Ovary (tissue), 9 donors: ENCODE results near the gene SPAG5. TPM values are rescaled to one million over a fixed set of nuclear protein-coding genes. Genes with fewer than 3 reads are reported as not detected.

Experiments used
- DNase-seq, 5 donors: peaks; one replicate each; pipeline ENCODE4 v3.0.0-alpha.2; 2019 to 2020
- H3K27ac ChIP-seq, 2 donors: fragments of 200-600 bp; one replicate each; pipeline versions ENCODE4 v1.5.1 to v1.8.0; 2019 to 2022
- H3K27me3 ChIP-seq: fragments of 200-600 bp; one replicate; pipeline ENCODE4 v1.8.0; 2022
- H3K36me3 ChIP-seq: fragments of 200-600 bp; sonication (generic); one replicate; pipeline ENCODE4 v1.5.1; 2019
- H3K4me1 ChIP-seq: one replicate; pipeline ENCODE4 v1.8.1; 2013; ENCODE audit warnings: mild to moderate bottlenecking, moderate library complexity; ENCODE audit not compliant: insufficient read depth
- H3K4me3 ChIP-seq: fragments of 200-600 bp; sonication (generic); one replicate; pipeline ENCODE4 v1.5.1; 2017
- H3K9me3 ChIP-seq, 2 donors: fragments of 200-600 bp in 1 of 2; sonication (generic) in 1 of 2; one replicate each; pipeline versions ENCODE4 v1.5.1 to v1.8.1; 2013 to 2019; ENCODE audit warnings: mild to moderate bottlenecking in 1 of 2, moderate library complexity in 1 of 2
- EP300 ChIP-seq: sonication (generic); formaldehyde crosslinking; IDR thresholded peaks from one replicate; pipeline ENCODE4 v1.6.1; 2017; ENCODE audit warnings: antibody characterized with exemption
- POLR2A ChIP-seq: fragments of 450-650 bp; IDR thresholded peaks from one replicate; pipeline ENCODE4 v1.6.1; 2017; ENCODE audit warnings: antibody characterized with exemption, mild to moderate bottlenecking, moderate library complexity
- WGBS, 3 donors: extraction: QIAGEN DNeasy Blood & Tissue Kit in 1 of 3; methylation state at CpG; one replicate each; pipeline versions ENCODE4 v1.1.5 to v1.1.7; 2013 to 2017; 5-methylcytosine and 5-hydroxymethylcytosine counted together
- intact Hi-C, 4 donors: fragments of 100-400 bp; cut with DNase I; formaldehyde crosslinking; loops; one replicate each; pipeline versions ENCODE4 v1.11.0 to v1.15.1; 2022 to 2023
- polyA plus RNA-seq, 2 donors: library from polyadenylated mRNA; stranded (reverse); fragments of 200-250 nt in 1 of 2; fragments of 350-450 nt in 1 of 2; fragmentation: Illumina TruSeq in 1 of 2; extraction: RNeasy Lipid Tissue Mini Kit (QIAGEN cat#74804) in 1 of 2; gene quantifications; one replicate each; pipeline ENCODE4 v1.2.3, GENCODE V29; 2013 to 2014
- total RNA-seq, 7 donors: library from RNA; depleted of rRNA in 2 of 7; stranded (reverse); fragments of >200 nt in 2 of 7; fragmentation: NEBNext Ultra II Directional in 3 of 7; extraction: Animal tissue kit (Norgen Biotek cat#: 25700) in 3 of 7; gene quantifications; one replicate each; pipeline versions ENCODE4 v1.1.0 to v1.2.4, GENCODE V29; 2016 to 2023
- TF ChIP-seq, protein P1 (sequence below), 3 donors: fragments of 450-650 bp in 2 of 3; fragments of 200-600 bp in 1 of 3; IDR thresholded peaks; one replicate each; pipeline versions ENCODE4 v1.5.1 to v1.8.0; 2016 to 2022; ENCODE audit warnings: antibody characterized with exemption in 3 of 3, mild to moderate bottlenecking in 1 of 3
- donor health status: DM: no; HTN: no; CAD: no; lungs with moderate emphysema.
- donor health status: DM: no; HTN: no; CAD: no.
- donor health status: Bipolar disorder and iron deficiency.
- donor health status: DM: yes; HTN: yes; CAD: no.
- donor health status: DM: no; HTN: no; CAD: no.
- donor health status: DM: yes; HTN: yes; CAD: no.

The SPAG5 gene
- total and polyA plus RNA-seq, 9 donors = 2.1 to 5.0 (median 3.3) TPM

DNA sequence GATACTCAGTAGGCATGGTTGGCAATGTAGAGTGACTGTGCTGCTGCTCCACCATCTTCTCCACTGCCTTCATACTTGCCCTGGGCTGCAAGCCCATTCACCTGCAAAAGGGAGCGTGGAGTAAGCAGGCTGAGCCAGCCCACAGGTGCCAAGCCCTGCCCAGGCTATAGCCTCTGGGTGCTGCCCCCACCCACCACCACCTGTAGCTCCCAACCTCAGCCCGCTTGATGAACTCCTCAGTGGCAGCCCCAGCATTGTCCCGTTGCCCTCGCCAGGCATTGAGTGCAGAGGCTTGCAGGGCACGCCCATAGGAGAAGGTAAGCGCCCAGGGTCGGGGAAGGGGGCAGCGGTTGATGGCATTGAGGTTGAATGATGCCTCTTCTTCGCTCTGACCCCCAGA, 25.3 kb downstream of the SPAG5 start:
- 92 to 98% (median 95%) methylated on average over 9 of the region's 9 CpGs for WGBS, 3 donors
- Histone ChIP-seq H3K27me3 (no peaks in the 10 kb centered on the region), H3K4me3 (no peak overlapping the region), H3K36me3 (no peaks in the 10 kb centered on the region), H3K9me3 (no peaks in the 10 kb centered on the region), H3K27ac (no peak overlapping the region), H3K4me1 (peaks cover 7% of the 10 kb centered on the region)
- intact Hi-C loops = no loop called here
- TF ChIP-seq, protein P1, sequence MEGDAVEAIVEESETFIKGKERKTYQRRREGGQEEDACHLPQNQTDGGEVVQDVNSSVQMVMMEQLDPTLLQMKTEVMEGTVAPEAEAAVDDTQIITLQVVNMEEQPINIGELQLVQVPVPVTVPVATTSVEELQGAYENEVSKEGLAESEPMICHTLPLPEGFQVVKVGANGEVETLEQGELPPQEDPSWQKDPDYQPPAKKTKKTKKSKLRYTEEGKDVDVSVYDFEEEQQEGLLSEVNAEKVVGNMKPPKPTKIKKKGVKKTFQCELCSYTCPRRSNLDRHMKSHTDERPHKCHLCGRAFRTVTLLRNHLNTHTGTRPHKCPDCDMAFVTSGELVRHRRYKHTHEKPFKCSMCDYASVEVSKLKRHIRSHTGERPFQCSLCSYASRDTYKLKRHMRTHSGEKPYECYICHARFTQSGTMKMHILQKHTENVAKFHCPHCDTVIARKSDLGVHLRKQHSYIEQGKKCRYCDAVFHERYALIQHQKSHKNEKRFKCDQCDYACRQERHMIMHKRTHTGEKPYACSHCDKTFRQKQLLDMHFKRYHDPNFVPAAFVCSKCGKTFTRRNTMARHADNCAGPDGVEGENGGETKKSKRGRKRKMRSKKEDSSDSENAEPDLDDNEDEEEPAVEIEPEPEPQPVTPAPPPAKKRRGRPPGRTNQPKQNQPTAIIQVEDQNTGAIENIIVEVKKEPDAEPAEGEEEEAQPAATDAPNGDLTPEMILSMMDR (IDR thresholded peaks at IDR 0.05) = no peak
- TF ChIP-seq POLR2A (no peak), EP300 (no peak)
- DNase-seq = no peak

DNA sequence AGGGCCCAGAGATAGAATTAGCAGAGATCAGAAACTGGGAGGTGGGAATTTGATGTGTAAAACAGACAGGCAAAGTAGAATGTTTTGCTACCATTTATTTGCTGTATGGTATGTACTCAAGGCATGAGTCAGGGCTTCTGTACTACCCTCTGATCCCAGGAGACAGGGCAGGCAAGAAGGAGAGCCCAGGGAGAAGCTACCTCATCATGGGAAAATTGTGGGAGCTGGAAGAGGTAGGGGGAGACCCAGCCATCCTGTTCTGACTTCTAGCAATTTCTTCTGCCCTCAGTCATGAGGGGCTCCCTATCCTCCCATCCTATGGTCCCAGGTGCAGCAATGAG, 25.8 kb downstream of the SPAG5 start:
- peaks cover 7% of the 10 kb centered on the region for H3K4me1 ChIP-seq
- H3K9me3 ChIP-seq = no peaks in the 10 kb centered on the region
- intact Hi-C loops = no loop called here
- H3K4me3 ChIP-seq = no peak overlapping the region
- DNase-seq = no peak
- no peak overlapping the region for H3K27ac ChIP-seq
- H3K36me3 ChIP-seq = no peaks in the 10 kb centered on the region
- H3K27me3 ChIP-seq = no peaks in the 10 kb centered on the region
- no peak for TF ChIP-seq EP300
- TF ChIP-seq POLR2A = no peak
- TF ChIP-seq, protein P1 (IDR thresholded peaks at IDR 0.05) = no peak

DNA sequence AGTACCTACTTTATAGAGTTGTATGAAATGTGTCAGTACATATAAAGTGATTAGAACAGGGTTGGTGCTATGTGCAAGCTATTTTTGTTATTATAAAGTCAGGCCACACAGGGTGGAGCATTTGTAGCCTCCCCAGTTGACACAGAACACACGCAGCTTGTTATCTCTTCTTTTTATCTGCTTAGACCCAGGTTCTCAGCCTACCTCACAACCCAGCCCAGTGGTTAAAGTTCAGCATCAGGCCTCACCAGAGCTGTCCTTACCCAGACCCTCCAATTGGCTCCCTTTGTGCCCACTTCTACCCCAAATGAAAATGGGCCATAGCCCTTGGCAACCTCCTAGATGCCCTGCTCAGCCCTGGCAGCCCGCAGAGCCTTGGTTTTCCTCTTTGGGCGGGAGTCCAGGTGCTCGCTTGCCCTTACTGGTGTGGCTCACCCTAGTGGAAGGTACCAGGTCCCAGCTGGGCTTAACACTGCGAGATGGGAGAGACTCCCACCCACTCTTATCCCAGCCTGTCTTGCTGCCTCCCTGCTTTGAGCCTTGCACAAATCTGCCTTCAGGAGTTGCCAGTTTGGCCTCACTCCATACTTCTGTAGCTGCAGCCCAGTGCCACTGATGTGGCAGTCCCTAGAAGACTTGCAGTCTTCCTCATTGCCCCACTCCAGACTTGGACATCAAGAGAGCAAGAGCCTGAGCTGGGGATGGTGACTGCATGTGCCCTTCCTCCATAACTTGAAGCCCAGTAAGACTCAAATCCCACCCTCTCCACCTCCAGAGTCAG, 26.4 kb downstream of the SPAG5 start:
- 68 to 82% (median 75%) methylated on average over 5 of the region's 5 CpGs for WGBS, 3 donors
- peak in 1 of 5 donors; percentile 35 for DNase-seq
- peak overlapping the region in 1 of 2 donors; percentile 63 for H3K27ac ChIP-seq
- TF ChIP-seq POLR2A (no peak), EP300 (no peak)
- TF ChIP-seq, protein P1 (IDR thresholded peaks at IDR 0.05) = no peak
- peaks cover 7% of the 10 kb centered on the region for H3K4me1 ChIP-seq
- H3K36me3 ChIP-seq = no peaks in the 10 kb centered on the region
- H3K9me3 ChIP-seq = no peaks in the 10 kb centered on the region
- intact Hi-C loops = no loop called here
- peak overlapping the region; percentile 82 for H3K4me3 ChIP-seq
- H3K27me3 ChIP-seq = no peaks in the 10 kb centered on the region

DNA sequence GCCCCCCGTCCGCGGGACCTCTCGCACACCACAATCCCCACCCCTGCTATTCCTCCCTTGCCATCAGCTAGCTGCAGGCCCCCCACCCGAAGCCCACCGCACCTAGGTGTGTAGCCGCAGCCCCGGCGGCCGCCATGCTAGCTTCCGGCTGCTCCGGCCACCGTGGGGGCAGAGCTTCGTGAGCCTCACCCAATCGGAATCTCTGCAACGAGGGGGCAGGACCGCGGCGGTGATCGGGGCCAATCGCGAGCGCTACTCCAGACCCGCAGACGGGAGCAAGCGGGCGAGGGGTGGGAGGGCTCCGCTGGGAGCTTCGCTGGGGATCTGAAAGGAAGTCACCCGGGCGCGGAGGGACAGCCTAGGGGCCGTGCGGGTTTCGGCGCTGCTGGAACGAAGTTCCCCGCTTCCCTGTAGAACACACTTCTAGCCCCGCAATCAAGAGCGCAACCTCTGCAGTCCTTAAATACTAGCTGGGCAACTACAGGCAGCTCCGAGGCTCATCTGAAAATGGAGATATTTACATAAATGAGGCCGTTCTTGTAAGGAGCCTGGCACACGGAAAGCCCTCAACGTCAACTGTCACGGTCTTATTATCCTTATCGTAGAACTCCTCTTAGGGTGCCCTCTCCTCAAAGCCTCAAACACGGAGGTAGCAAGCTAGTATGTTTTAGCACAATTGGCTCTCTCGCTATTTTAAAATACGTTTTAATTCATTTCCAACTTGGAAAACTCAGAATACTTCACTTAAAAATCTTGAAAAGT, 27.3 kb downstream of the SPAG5 start, which contains the start of gene PIGS:
PIGS (minus strand) TSS at position 164 of the 762 bp plus-strand sequence; CDS start at position 136, 28 bp downstream.
- intact Hi-C loops = no loop called here
- WGBS, 3 donors = 0 to 1% (median 1%) methylated on average over 42 to 49 of the region's 49 CpGs
- peak within 1 kb of the TSS; percentile 82 for H3K4me3 ChIP-seq
- no peaks in the 10 kb centered on the region for H3K27me3 ChIP-seq
- peak within 1 kb of the TSS; percentile 46 to 75 for H3K27ac ChIP-seq
- H3K36me3 ChIP-seq = no peaks in the 10 kb centered on the region
- H3K4me1 ChIP-seq = peaks cover 3% of the 10 kb centered on the region
- DNase-seq = peak; percentile 90 to 93 (median 90)
- TF ChIP-seq, protein P1 (IDR thresholded peaks at IDR 0.05) = no peak
- TF ChIP-seq EP300 (no peak), POLR2A (peak; percentile 45)
- no peaks in the 10 kb centered on the region for H3K9me3 ChIP-seq
